Endothelial cell of umbilical vein (primary cell): ENCODE data around the gene SYNDIG1. TPM values are rescaled to one million over a fixed set of nuclear protein-coding genes. Genes with fewer than 3 reads are reported as not detected.

Source experiments
- BruUV-seq: library from RNA; stranded (reverse); fragments of 400-500 nt; replicated peaks from 2 replicates; lab custom pipeline; 2021; lab: Mats Ljungman, UMichigan
- CTCF ChIA-PET: fragments of 300-600, 350-600 bp; sonication (Branson Sonifier 250); formaldehyde crosslinking; loops from one replicate; lab custom pipeline; 2021; ENCODE audit warnings: antibody characterized with exemption, inconsistent platforms; lab: Charles Lee
- POLR2A ChIA-PET: fragments of 300-600, 350-600 bp; sonication (Branson Sonifier 250); formaldehyde crosslinking; loops from one replicate; lab custom pipeline; 2021; ENCODE audit warnings: antibody characterized with exemption, inconsistent platforms; lab: Charles Lee
- DNase-seq: peaks from one replicate; pipeline ENCODE4 v3.0.0-alpha.2; 2011; ENCODE audit warnings: low read depth, low spot score
- FAIRE-seq: peaks from 2 replicates; lab custom pipeline; 2011; peaks lifted over from hg19 to GRCh38; lab: Jason Lieb, UNC
- H2AFZ ChIP-seq: 2 replicates; pipeline ENCODE4 v1.6.0; 2012; ENCODE audit warnings: low read depth, low read length, control low read depth, inconsistent platforms
- H3K27ac ChIP-seq: 2 replicates; pipeline ENCODE4 v1.5.1; 2011; ENCODE audit warnings: low read depth, mild to moderate bottlenecking, control low read depth, low read length, moderate library complexity; ENCODE audit not compliant: insufficient read depth
- H3K27me3 ChIP-seq, 2 experiments: 2 replicates each; pipeline versions ENCODE4 v1.6.0 to v1.6.1; 2011; ENCODE audit warnings: low read length in 2 of 2, mixed read lengths in 1 of 2; ENCODE audit not compliant: control insufficient read depth in 2 of 2, insufficient read depth in 2 of 2
- H3K36me3 ChIP-seq, 2 experiments: 2 replicates in 1 of 2; 3 replicates in 1 of 2; pipeline ENCODE4 v1.5.1; 2011; ENCODE audit warnings: low read length in 2 of 2, mild to moderate bottlenecking in 1 of 2, moderate library complexity in 1 of 2; ENCODE audit not compliant: control insufficient read depth in 2 of 2, insufficient read depth in 2 of 2; ENCODE audit errors: extremely low read depth in 1 of 2
- H3K4me1 ChIP-seq: 3 replicates; pipeline ENCODE4 v1.5.1; 2011; ENCODE audit warnings: mild to moderate bottlenecking, low read length; ENCODE audit not compliant: control insufficient read depth, insufficient read depth; ENCODE audit errors: extremely low read depth
- H3K4me2 ChIP-seq: 2 replicates; pipeline ENCODE4 v1.6.1; 2011; ENCODE audit warnings: low read length, control low read depth, mixed read lengths; ENCODE audit not compliant: insufficient read depth
- H3K4me3 ChIP-seq, 3 experiments: fragments of 200-600 bp in 1 of 3; sonication (generic), shearing (Covaris generic) in 1 of 3; replicated peaks in 1 of 3; 2 replicates each; pipeline ENCODE4 v1.5.1; 2011 to 2016; ENCODE audit warnings: control low read depth in 3 of 3, low read length in 3 of 3, mild to moderate bottlenecking in 2 of 3, inconsistent platforms in 1 of 3, low read depth in 1 of 3, moderate library complexity in 1 of 3; ENCODE audit not compliant: insufficient read depth in 1 of 3
- H3K79me2 ChIP-seq: 2 replicates; pipeline ENCODE4 v1.6.0; 2012; ENCODE audit warnings: low read length, inconsistent platforms; ENCODE audit not compliant: control insufficient read depth, insufficient read depth
- H3K9ac ChIP-seq: replicated peaks from 2 replicates; pipeline ENCODE3; 2011; ENCODE audit warnings: low read length, control low read depth; ENCODE audit not compliant: insufficient read depth; ENCODE audit errors: extremely low read depth
- H3K9me1 ChIP-seq: replicated peaks from 3 replicates; pipeline ENCODE4 v1.6.0; 2011; ENCODE audit warnings: mild to moderate bottlenecking, low read length; ENCODE audit not compliant: control insufficient read depth, insufficient read depth; ENCODE audit errors: extremely low read depth
- H3K9me3 ChIP-seq: replicated peaks from 2 replicates; pipeline ENCODE4 v1.5.1; 2012; ENCODE audit warnings: low read length, inconsistent platforms; ENCODE audit not compliant: control insufficient read depth, insufficient read depth
- H4K20me1 ChIP-seq: replicated peaks from 2 replicates; pipeline ENCODE3; 2011; ENCODE audit warnings: mild to moderate bottlenecking, low read length; ENCODE audit not compliant: control insufficient read depth, insufficient read depth; ENCODE audit errors: extremely low read depth
- EZH2 ChIP-seq: IDR thresholded peaks from 2 replicates; pipeline ENCODE4 v1.6.1; 2012; ENCODE audit warnings: borderline replicate concordance, low read depth, mild to moderate bottlenecking, moderate library complexity, low read length, inconsistent platforms; ENCODE audit not compliant: severe bottlenecking
- FOS ChIP-seq: IDR thresholded peaks from 2 replicates; pipeline ENCODE4 v1.6.1; 2011; ENCODE audit warnings: mild to moderate bottlenecking, low read length, moderate library complexity, borderline replicate concordance; ENCODE audit not compliant: insufficient read depth
- GATA2 ChIP-seq: IDR thresholded peaks from 2 replicates; pipeline ENCODE4 v1.7.0; 2011; ENCODE audit warnings: low read depth, mild to moderate bottlenecking, moderate library complexity, mixed read lengths, low read length; ENCODE audit not compliant: insufficient read length, insufficient read depth
- JUN ChIP-seq: IDR thresholded peaks from 2 replicates; pipeline ENCODE4 v1.6.1; 2011; ENCODE audit warnings: borderline replicate concordance, low read depth; ENCODE audit not compliant: insufficient read length, insufficient read depth
- MAX ChIP-seq: IDR thresholded peaks from 2 replicates; pipeline ENCODE4 v1.6.1; 2011; ENCODE audit not compliant: insufficient read depth, insufficient read length
- MYC ChIP-seq: IDR thresholded peaks from one replicate; pipeline ENCODE4 v1.6.1; 2011; ENCODE audit warnings: mild to moderate bottlenecking, low read depth, low read length
- POLR2AphosphoS5 ChIP-seq: IDR thresholded peaks from 2 replicates; pipeline ENCODE4 v1.6.1; 2012; ENCODE audit warnings: low read depth, mild to moderate bottlenecking, control low read depth, low read length, moderate library complexity; ENCODE audit not compliant: insufficient read depth
- dilution Hi-C: fragments of 300-500 bp; cut with MboI; formaldehyde crosslinking; loops from one replicate; pipeline ENCODE4 v1.15.0; 2019; ENCODE audit warnings: low sequenced_read_pairs; ENCODE audit not compliant: extremely low pct_ligation_motif_present
- intact Hi-C: fragments of 100-400 bp; cut with micrococcal nuclease; formaldehyde crosslinking; loops from one replicate; pipeline ENCODE4 v1.10.0; 2022
- polyA plus RNA-seq, 4 experiments: library from polyadenylated mRNA; depleted of rRNA in 3 of 4; stranded (reverse) in 3 of 4; unstranded in 1 of 4; fragments of >200 nt; gene quantifications; 2 replicates each; pipeline versions ENCODE4 v1.2.1 to v1.2.3, GENCODE V29; 2011 to 2012; ENCODE audit warnings: missing spikeins in 1 of 4
- total RNA-seq: library from RNA; stranded (reverse); gene quantifications from 2 replicates; pipeline ENCODE4 v1.2.3, GENCODE V29; 2021
- TF ChIP-seq, protein P1 (sequence below), 2 donors: IDR thresholded peaks; 1 replicate in 1 of 2; 2 replicates in 1 of 2; pipeline ENCODE4 v1.5.1; 2011; ENCODE audit warnings: low read length in 2 of 2, mild to moderate bottlenecking in 2 of 2, moderate library complexity in 2 of 2, control low read depth in 1 of 2, inconsistent platforms in 1 of 2, low read depth in 1 of 2; ENCODE audit not compliant: insufficient read depth in 1 of 2; ENCODE audit errors: extremely low read depth in 1 of 2

The SYNDIG1 gene
- total and polyA plus RNA-seq, 2 donors (not counting 3 experiments of a cell fraction or from before 2014, with no cell fraction given) = not detected

DNA sequence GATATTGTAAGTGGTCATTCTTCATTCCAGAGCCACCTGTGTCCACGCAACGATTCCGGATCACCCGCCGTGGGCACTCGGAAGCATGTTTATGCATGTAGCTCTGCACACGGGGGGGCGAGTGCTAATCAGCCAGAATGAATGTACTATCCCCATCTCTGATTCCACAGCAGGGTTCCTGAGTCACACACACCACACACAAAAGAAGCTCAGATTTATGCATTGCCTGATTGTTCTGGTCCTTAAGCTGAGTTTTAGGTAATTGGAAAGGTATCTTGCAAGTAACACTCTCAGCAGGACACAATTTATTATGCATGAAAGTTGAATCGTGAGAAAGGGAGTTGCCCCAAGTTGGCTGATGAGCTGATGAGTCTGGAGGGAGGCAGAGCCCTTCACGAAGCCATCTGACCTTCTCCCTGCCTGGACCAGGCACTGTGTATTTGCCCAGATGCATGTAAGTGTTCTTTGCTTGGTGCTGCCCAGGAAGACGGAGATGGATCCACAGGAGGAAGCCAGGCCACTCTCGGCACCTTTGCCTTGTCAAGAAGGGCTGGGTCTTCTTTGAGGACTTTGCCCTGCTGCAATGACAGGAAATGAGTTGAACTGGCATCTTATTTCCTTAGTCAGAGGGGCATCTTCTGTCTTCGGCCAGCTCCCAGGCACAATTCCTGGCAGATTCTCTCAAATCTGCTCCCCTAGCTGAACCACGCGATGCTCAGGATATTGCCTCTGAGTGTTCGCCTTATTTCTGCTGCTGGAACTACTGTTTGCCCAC, 141.1 kb downstream of the SYNDIG1 start:
- Histone ChIP-seq H3K27ac (no peak overlapping the region), H3K4me1 (no peaks in the 10 kb centered on the region), H3K9me3 (no peaks in the 10 kb centered on the region), H2AFZ (no peak overlapping the region), H3K79me2 (no peaks in the 10 kb centered on the region), H3K27me3 (no peaks in the 10 kb centered on the region), H4K20me1 (no peaks in the 10 kb centered on the region), H3K9ac (no peak overlapping the region), H3K4me2 (no peak overlapping the region), H3K36me3 (no peaks in the 10 kb centered on the region), H3K9me1 (no peaks in the 10 kb centered on the region), H3K4me3 (no peak overlapping the region)
- POLR2A ChIA-PET = no interaction called here
- dilution Hi-C loops = no loop called here
- CTCF ChIA-PET = no interaction called here
- no peak for TF ChIP-seq FOS
- no peak for TF ChIP-seq MAX
- no peak for TF ChIP-seq GATA2
- no peak for TF ChIP-seq MYC
- no peak for TF ChIP-seq EZH2
- TF ChIP-seq POLR2AphosphoS5 = no peak
- no peak for TF ChIP-seq JUN
- TF ChIP-seq, protein P1, sequence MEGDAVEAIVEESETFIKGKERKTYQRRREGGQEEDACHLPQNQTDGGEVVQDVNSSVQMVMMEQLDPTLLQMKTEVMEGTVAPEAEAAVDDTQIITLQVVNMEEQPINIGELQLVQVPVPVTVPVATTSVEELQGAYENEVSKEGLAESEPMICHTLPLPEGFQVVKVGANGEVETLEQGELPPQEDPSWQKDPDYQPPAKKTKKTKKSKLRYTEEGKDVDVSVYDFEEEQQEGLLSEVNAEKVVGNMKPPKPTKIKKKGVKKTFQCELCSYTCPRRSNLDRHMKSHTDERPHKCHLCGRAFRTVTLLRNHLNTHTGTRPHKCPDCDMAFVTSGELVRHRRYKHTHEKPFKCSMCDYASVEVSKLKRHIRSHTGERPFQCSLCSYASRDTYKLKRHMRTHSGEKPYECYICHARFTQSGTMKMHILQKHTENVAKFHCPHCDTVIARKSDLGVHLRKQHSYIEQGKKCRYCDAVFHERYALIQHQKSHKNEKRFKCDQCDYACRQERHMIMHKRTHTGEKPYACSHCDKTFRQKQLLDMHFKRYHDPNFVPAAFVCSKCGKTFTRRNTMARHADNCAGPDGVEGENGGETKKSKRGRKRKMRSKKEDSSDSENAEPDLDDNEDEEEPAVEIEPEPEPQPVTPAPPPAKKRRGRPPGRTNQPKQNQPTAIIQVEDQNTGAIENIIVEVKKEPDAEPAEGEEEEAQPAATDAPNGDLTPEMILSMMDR (IDR thresholded peaks at IDR 0.05; ENCODE audit: extremely low read depth in 1 of 2, insufficient read depth in 1 of 2, low read depth in 1 of 2, low read length in 2 of 2) = no peak
- intact Hi-C loops = no loop called here
- DNase-seq = no peak
- FAIRE-seq = no peak
- no TSS peak for BruUV-seq
